HEK293 (cell line): ENCODE data around the gene DMD.

Experiments
- ATF2 ChIP-seq: fragments of 450-650 bp; formaldehyde crosslinking; IDR thresholded peaks from 2 replicates; pipeline ENCODE4 v1.5.1; 2016; ENCODE audit warnings: missing biosample characterization, missing genetic modification characterization, low read depth
- CTCF ChIP-seq: fragments of 450-650 bp; formaldehyde crosslinking; IDR thresholded peaks from 2 replicates; pipeline ENCODE4 v1.5.1; 2016; ENCODE audit warnings: missing biosample characterization, missing genetic modification characterization
- HOXC10 ChIP-seq: sonication (generic); formaldehyde crosslinking; IDR thresholded peaks from 2 replicates; pipeline ENCODE4 v1.8.1; 2023; ENCODE audit warnings: mild to moderate bottlenecking, missing genetic modification reagents
- OVOL3 ChIP-seq: fragments of 450-650 bp; formaldehyde crosslinking; IDR thresholded peaks from 2 replicates; pipeline ENCODE4 v1.5.1; 2016; ENCODE audit warnings: missing biosample characterization, missing genetic modification characterization
- RBAK ChIP-seq: fragments of 450-650 bp; formaldehyde crosslinking; IDR thresholded peaks from 2 replicates; pipeline ENCODE4 v1.5.1; 2016; ENCODE audit warnings: missing biosample characterization, missing genetic modification characterization
- SALL2 ChIP-seq: fragments of 450-650 bp; formaldehyde crosslinking; IDR thresholded peaks from 2 replicates; pipeline ENCODE4 v1.5.0; 2017; ENCODE audit warnings: missing biosample characterization, mild to moderate bottlenecking, missing genetic modification characterization, borderline replicate concordance
- YY1 ChIP-seq: fragments of 450-650 bp; formaldehyde crosslinking; IDR thresholded peaks from 2 replicates; pipeline ENCODE4 v1.5.1; 2018; ENCODE audit warnings: missing biosample characterization, missing genetic modification characterization
- ZBTB21 ChIP-seq: fragments of 450-650 bp; formaldehyde crosslinking; IDR thresholded peaks from 2 replicates; pipeline ENCODE4 v1.5.1; 2017; ENCODE audit warnings: missing biosample characterization, missing genetic modification characterization
- ZBTB26 ChIP-seq: fragments of 450-650 bp; formaldehyde crosslinking; optimal IDR thresholded peaks from 2 replicates; pipeline ENCODE3; 2016; ENCODE audit warnings: missing biosample characterization, mild to moderate bottlenecking, missing genetic modification characterization
- ZNF114 ChIP-seq: fragments of 450-650 bp; formaldehyde crosslinking; IDR thresholded peaks from 2 replicates; pipeline ENCODE4 v1.5.0; 2017; ENCODE audit warnings: missing biosample characterization, missing genetic modification characterization
- ZNF140 ChIP-seq: fragments of 450-650 bp; formaldehyde crosslinking; IDR thresholded peaks from 2 replicates; pipeline ENCODE4 v1.5.1; 2016; ENCODE audit warnings: missing biosample characterization, missing genetic modification characterization
- ZNF174 ChIP-seq: fragments of 450-650 bp; formaldehyde crosslinking; IDR thresholded peaks from 2 replicates; pipeline ENCODE4 v1.5.0; 2017; ENCODE audit warnings: missing biosample characterization, mild to moderate bottlenecking, missing genetic modification characterization
- ZNF391 ChIP-seq: fragments of 450-650 bp; formaldehyde crosslinking; IDR thresholded peaks from 2 replicates; pipeline ENCODE4 v1.5.1; 2016; ENCODE audit warnings: low read depth, missing biosample characterization, missing genetic modification characterization, borderline replicate concordance
- TF ChIP-seq, protein P1 (sequence below): fragments of 450-650 bp; formaldehyde crosslinking; IDR thresholded peaks from 2 replicates; pipeline ENCODE4 v1.5.1; 2016; ENCODE audit warnings: missing biosample characterization, missing genetic modification characterization

DNA sequence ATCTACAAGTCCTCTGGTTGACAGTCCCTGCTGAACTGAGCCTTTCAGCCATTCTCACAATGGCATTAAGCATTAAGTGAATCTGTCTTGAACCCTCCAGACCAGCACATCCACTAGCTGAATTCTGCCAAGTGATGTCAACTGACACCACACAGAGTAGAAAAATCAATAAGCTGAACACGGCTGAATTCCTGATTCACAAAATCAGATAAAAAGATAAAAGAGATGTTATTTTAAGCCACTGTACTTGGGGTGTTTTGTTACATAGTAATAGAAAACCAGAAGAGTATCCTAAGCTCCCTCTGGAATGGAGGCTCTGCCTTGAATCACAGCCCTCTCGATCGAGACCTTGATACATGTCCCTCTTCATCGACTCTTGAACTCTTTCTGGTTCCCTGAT lies 336.5 kb downstream of the DMD start:
- no peak for TF ChIP-seq CTCF (tag by site-specific recombination)
- no peak for TF ChIP-seq ZNF391
- TF ChIP-seq ZNF174 (tag by site-specific recombination), result no peak
- TF ChIP-seq, protein P1, sequence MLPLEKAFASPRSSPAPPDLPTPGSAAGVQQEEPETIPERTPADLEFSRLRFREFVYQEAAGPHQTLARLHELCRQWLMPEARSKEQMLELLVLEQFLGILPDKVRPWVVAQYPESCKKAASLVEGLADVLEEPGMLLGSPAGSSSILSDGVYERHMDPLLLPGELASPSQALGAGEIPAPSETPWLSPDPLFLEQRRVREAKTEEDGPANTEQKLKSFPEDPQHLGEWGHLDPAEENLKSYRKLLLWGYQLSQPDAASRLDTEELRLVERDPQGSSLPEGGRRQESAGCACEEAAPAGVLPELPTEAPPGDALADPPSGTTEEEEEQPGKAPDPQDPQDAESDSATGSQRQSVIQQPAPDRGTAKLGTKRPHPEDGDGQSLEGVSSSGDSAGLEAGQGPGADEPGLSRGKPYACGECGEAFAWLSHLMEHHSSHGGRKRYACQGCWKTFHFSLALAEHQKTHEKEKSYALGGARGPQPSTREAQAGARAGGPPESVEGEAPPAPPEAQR (tag by site-specific recombination), result no peak
- TF ChIP-seq SALL2 (tag by site-specific recombination), result no peak
- TF ChIP-seq HOXC10, result no peak
- no peak for TF ChIP-seq ZBTB26 (tag by site-specific recombination)
- TF ChIP-seq ATF2 (tag by site-specific recombination), result no peak
- TF ChIP-seq YY1 (tag by site-specific recombination), result no peak
- TF ChIP-seq ZBTB21 (tag by site-specific recombination), result no peak
- TF ChIP-seq ZNF114 (tag by site-specific recombination), result no peak
- no peak for TF ChIP-seq ZNF140 (tag by site-specific recombination)
- TF ChIP-seq OVOL3 (tag by site-specific recombination), result no peak
- TF ChIP-seq RBAK (tag by site-specific recombination), result no peak
